ENCODE results near the gene SUN3.

Gene SUN3

DNA sequence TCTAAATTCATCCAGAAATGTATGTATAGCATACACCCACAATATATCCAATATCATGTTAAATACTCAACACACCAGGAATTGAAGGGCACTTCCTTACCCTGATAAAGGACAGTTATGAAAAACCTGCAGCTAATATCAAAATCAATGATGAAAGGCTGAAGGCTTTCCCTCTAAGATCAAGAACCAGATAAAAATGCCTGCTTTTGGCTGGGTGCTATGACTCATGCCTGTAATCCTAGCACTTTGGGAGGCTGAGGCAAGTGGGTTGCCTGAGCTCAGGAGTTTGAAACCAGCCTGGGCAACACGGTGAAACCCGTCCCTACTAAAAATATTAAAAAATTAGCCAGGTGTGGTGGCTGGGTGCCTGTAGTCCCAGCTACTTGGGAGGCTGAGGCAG, 38.6 kb upstream of the SUN3 start:
- Histone ChIP-seq H3K79me2 (no peaks in the 10 kb centered on the region), H3K4me1 (no peaks in the 10 kb centered on the region), H3K9ac (no peak overlapping the region), H3K4me2 (ENCODE audit: low read length) (no peak overlapping the region), H3K4me3 (ENCODE audit: low read depth, low read length) (no peak overlapping the region), H3K9me3 (ENCODE audit: control insufficient read depth, low read length) (no peaks in the 10 kb centered on the region), H3K36me3 (ENCODE audit: control insufficient read depth, insufficient read depth, low read length) (no peaks in the 10 kb centered on the region), H3K27ac (no peak overlapping the region), H2AFZ (no peak overlapping the region), H3K27me3 (ENCODE audit: control insufficient read depth, insufficient read depth, low read length) (no peaks in the 10 kb centered on the region)
- TF ChIP-seq, protein P1, sequence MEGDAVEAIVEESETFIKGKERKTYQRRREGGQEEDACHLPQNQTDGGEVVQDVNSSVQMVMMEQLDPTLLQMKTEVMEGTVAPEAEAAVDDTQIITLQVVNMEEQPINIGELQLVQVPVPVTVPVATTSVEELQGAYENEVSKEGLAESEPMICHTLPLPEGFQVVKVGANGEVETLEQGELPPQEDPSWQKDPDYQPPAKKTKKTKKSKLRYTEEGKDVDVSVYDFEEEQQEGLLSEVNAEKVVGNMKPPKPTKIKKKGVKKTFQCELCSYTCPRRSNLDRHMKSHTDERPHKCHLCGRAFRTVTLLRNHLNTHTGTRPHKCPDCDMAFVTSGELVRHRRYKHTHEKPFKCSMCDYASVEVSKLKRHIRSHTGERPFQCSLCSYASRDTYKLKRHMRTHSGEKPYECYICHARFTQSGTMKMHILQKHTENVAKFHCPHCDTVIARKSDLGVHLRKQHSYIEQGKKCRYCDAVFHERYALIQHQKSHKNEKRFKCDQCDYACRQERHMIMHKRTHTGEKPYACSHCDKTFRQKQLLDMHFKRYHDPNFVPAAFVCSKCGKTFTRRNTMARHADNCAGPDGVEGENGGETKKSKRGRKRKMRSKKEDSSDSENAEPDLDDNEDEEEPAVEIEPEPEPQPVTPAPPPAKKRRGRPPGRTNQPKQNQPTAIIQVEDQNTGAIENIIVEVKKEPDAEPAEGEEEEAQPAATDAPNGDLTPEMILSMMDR (IDR thresholded peaks at IDR 0.05): no peak

DNA sequence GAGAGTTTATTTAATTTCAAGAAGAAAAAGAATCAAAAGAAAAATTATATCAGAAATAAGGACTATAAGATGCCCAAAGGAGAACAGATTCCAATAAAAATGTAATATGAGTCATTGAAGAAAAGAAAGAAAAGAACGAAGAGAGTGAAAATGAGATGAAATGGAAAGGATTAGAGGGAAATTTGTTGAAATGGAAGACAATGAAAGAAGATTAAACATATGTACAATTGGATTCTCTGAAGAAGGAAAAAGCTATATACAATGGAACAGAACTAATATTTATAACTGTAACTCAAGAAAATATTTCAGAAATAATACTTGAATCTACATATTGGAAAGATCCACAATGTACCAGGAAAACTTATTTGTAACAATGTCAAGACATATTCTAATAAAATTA, 35.1 kb upstream of the SUN3 start:
- no peaks in the 10 kb centered on the region for H3K4me1 ChIP-seq
- H3K4me3 ChIP-seq (ENCODE audit: low read depth, low read length): no peak overlapping the region
- no peak overlapping the region for H2AFZ ChIP-seq
- H3K9ac ChIP-seq: no peak overlapping the region
- no peaks in the 10 kb centered on the region for H3K79me2 ChIP-seq
- H3K9me3 ChIP-seq (ENCODE audit: control insufficient read depth, low read length): no peaks in the 10 kb centered on the region
- no peaks in the 10 kb centered on the region for H3K36me3 ChIP-seq (ENCODE audit: control insufficient read depth, insufficient read depth, low read length)
- TF ChIP-seq, protein P1 (IDR thresholded peaks at IDR 0.05): no peak
- H3K27me3 ChIP-seq (ENCODE audit: control insufficient read depth, insufficient read depth, low read length): no peaks in the 10 kb centered on the region
- H3K4me2 ChIP-seq (ENCODE audit: low read length): no peak overlapping the region
- H3K27ac ChIP-seq: no peak overlapping the region

DNA sequence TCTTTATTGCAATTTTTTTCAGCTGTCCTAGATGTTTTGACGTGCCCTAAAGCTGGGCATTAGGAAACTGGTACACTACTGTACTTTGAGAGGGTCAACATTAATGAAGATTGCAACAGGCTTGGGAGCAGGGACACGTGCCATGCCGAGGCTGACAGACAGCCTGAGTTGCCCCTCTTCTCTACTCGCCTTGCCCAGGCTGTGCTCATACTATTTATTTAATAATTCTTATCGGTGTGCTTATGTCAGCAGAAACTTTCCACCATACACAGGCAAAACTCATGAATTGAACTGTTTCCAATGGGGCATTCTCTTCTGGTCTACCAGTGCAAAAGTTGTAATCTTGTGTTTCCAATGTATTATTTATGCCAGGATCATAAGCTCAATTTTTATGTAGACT, 30.8 kb upstream of the SUN3 start:
- Histone ChIP-seq H3K9me3 (ENCODE audit: control insufficient read depth, low read length) (no peaks in the 10 kb centered on the region), H3K4me2 (ENCODE audit: low read length) (no peak overlapping the region), H3K9ac (no peak overlapping the region), H3K4me3 (ENCODE audit: low read depth, low read length) (no peak overlapping the region), H2AFZ (no peak overlapping the region), H3K4me1 (no peaks in the 10 kb centered on the region), H3K27me3 (ENCODE audit: control insufficient read depth, insufficient read depth, low read length) (no peaks in the 10 kb centered on the region), H3K27ac (no peak overlapping the region), H3K36me3 (ENCODE audit: control insufficient read depth, insufficient read depth, low read length) (no peaks in the 10 kb centered on the region), H3K79me2 (no peaks in the 10 kb centered on the region)
- TF ChIP-seq, protein P1 (IDR thresholded peaks at IDR 0.05): no peak

DNA sequence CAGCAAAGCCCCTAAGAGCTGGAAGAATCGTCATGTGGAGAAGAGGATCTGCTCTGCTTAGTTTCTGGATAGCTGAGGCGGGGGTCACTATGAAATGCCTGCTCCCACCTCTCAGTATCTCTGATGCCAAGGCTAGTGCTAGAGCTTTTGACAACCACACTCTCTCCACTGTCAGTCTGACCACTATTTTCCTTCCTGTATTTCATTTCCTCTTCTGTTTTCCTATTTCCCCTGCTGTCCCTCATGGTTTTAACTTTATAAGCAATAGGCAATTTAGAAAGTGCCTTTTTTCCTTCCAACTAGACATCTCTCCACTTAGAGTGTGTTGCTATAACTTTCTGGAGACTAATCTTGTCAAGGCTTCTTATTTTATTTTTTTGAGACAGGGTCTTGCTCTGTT, 30.1 kb upstream of the SUN3 start:
- Histone ChIP-seq H3K9ac (no peak overlapping the region), H3K36me3 (ENCODE audit: control insufficient read depth, insufficient read depth, low read length) (no peaks in the 10 kb centered on the region), H3K4me2 (ENCODE audit: low read length) (no peak overlapping the region), H3K27ac (no peak overlapping the region), H3K9me3 (ENCODE audit: control insufficient read depth, low read length) (no peaks in the 10 kb centered on the region), H2AFZ (no peak overlapping the region), H3K4me3 (ENCODE audit: low read depth, low read length) (no peak overlapping the region), H3K4me1 (no peaks in the 10 kb centered on the region), H3K27me3 (ENCODE audit: control insufficient read depth, insufficient read depth, low read length) (no peaks in the 10 kb centered on the region), H3K79me2 (no peaks in the 10 kb centered on the region)
- TF ChIP-seq, protein P1 (IDR thresholded peaks at IDR 0.05): no peak

DNA sequence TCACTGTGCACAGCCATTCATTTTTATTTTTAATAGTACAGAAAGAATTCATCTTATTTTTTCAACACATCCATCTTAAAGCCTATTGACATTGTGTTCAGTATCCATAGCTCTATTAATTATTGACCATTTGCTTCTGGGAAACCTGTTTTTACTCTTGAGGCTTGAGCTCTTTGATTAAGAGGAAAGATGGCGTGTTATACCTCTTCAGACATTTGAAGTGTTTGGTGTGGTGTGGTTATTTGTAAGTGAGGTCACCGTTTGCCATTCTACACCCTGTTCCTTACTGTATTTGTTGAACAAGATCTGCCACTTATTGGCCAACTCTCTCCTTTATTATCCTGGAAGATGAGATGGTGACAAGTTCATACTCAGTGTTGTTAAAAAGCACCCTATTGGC, 24.8 kb upstream of the SUN3 start:
- Histone ChIP-seq H3K9ac (no peak overlapping the region), H3K36me3 (ENCODE audit: control insufficient read depth, insufficient read depth, low read length) (no peaks in the 10 kb centered on the region), H3K4me2 (ENCODE audit: low read length) (no peak overlapping the region), H2AFZ (no peak overlapping the region), H3K27ac (no peak overlapping the region), H3K27me3 (ENCODE audit: control insufficient read depth, insufficient read depth, low read length) (no peaks in the 10 kb centered on the region), H3K4me3 (ENCODE audit: low read depth, low read length) (no peak overlapping the region), H3K79me2 (no peaks in the 10 kb centered on the region), H3K9me3 (ENCODE audit: control insufficient read depth, low read length) (no peaks in the 10 kb centered on the region), H3K4me1 (no peaks in the 10 kb centered on the region)
- TF ChIP-seq, protein P1 (IDR thresholded peaks at IDR 0.05): no peak
